T-helper 1 cell treated with Interleukin-12 subunit alpha and Interleukin-12 subunit beta and Interleukin-4 antibody, amounts not matched to agents 30 μg/mL and 1 μg/mL, for 36 hours (primary cell): Measurements from ENCODE around the gene TARP.

Experiments used
- H3K27ac Mint-ChIP-seq: one replicate; pipeline ENCODE4 v1.8.0; 2021; ENCODE audit warnings: mild to moderate bottlenecking, mixed read lengths
- H3K27me3 Mint-ChIP-seq: one replicate; pipeline ENCODE4 v1.8.0; 2021; ENCODE audit warnings: low read depth, mixed read lengths
- H3K36me3 Mint-ChIP-seq: one replicate; pipeline ENCODE4 v1.8.0; 2021; ENCODE audit warnings: low read depth, mixed read lengths
- H3K4me1 Mint-ChIP-seq: one replicate; pipeline ENCODE4 v1.8.0; 2021; ENCODE audit warnings: low read depth, mixed read lengths
- H3K4me3 Mint-ChIP-seq: one replicate; pipeline ENCODE4 v1.8.0; 2021; ENCODE audit warnings: mild to moderate bottlenecking, moderate library complexity, mixed read lengths
- H3K9me3 Mint-ChIP-seq: one replicate; pipeline ENCODE4 v1.8.0; 2021; ENCODE audit warnings: mixed read lengths

TARP gene

DNA sequence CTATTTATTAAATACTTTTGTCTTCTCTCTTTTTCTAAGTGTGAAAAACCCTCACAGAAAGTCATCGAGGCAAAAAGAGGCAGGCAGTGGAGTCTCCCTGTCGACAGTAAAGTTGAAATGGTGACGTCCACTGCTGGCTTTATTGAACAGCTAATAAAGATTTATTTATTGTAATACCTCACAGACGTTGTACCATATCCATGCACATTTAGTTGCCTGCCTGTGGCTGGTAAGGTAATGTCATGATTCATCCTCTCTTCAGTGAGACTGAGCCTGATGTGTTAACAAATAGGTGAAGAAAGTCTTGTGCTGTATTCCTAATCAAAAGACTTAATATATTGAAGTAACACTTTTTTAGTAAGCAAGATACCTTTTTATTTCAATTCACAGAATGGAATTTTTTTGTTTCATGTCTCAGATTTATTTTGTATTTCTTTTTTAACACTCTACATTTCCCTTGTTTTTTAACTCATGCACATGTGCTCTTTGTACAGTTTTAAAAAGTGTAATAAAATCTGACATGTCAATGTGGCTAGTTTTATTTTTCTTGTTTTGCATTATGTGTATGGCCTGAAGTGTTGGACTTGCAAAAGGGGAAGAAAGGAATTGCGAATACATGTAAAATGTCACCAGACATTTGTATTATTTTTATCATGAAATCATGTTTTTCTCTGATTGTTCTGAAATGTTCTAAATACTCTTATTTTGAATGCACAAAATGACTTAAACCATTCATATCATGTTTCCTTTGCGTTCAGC, 43.4 kb downstream of the TARP start:
- H3K27ac Mint-ChIP-seq, result no peak overlapping the region
- no peaks in the 10 kb centered on the region for H3K9me3 Mint-ChIP-seq
- H3K27me3 Mint-ChIP-seq, result no peaks in the 10 kb centered on the region
- H3K36me3 Mint-ChIP-seq, result peaks cover 29% of the 10 kb centered on the region
- no peak overlapping the region for H3K4me3 Mint-ChIP-seq
- peaks cover 46% of the 10 kb centered on the region for H3K4me1 Mint-ChIP-seq

DNA sequence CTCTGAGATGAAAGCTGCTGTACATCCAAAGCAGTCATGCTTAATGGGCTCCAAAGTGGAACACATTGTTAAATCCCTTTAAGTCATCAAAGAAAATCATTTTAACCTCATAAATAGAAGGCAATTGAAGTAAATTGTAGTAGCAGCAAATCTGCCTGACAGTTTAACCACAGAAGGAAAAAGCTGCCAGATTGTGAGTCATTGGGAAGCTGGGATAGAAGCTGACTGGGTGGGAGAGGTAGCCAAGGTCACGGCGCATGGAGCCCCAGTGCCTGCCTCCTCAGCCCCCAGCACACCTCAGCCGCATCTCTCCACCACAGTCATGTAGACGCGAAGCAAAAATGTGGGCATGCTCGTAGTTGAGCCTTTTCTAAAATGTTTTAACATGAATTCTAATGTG, 44.0 kb downstream of the TARP start:
- H3K27me3 Mint-ChIP-seq, result no peaks in the 10 kb centered on the region
- no peak overlapping the region for H3K27ac Mint-ChIP-seq
- peaks cover 43% of the 10 kb centered on the region for H3K4me1 Mint-ChIP-seq
- H3K36me3 Mint-ChIP-seq, result peaks cover 32% of the 10 kb centered on the region
- H3K9me3 Mint-ChIP-seq, result no peaks in the 10 kb centered on the region
- H3K4me3 Mint-ChIP-seq, result no peak overlapping the region

DNA sequence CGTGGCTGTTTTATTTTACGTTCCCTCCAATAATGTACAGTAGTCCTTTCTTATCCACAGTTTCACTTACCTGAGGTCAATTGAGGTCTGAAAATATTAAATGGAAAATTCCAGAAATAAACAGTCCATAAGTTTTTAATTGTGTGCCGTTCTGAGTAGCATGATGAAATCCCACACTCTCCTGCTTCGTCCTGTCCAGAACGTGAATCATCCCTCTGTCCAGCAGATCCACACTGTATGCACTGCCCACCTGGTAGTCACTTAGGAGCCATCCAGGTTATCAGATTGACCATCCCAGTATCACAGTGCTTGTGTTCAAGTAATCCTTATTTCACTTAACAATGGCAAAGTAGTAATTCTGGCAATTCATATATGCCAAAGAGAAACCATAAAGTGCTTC, 49.0 kb downstream of the TARP start:
- Mint-ChIP-seq H3K4me3 (no peak overlapping the region), H3K27me3 (no peaks in the 10 kb centered on the region), H3K9me3 (no peaks in the 10 kb centered on the region), H3K4me1 (peaks cover 28% of the 10 kb centered on the region), H3K36me3 (peaks cover 44% of the 10 kb centered on the region), H3K27ac (no peak overlapping the region)

DNA sequence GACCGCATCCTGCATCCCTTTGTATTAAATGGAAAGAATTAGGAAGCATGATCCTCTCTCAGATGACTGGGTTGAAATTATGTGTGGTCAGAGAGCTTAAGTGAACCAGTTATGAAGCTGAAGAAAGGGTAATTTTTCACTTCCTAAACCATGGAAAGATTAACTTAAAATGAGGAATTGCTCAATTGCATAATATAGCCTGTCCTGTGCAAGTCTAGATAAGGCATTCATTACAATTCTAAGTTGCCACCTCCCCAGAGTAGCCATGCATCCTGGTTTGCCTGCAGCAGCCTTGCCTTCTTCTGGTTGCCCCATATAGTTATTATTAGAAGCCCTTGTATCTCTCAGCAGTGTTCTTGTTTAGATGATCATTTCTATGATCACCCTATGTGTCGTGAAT, 50.1 kb downstream of the TARP start:
- no peak overlapping the region for H3K4me3 Mint-ChIP-seq
- peaks cover 44% of the 10 kb centered on the region for H3K36me3 Mint-ChIP-seq
- H3K27me3 Mint-ChIP-seq, result no peaks in the 10 kb centered on the region
- H3K27ac Mint-ChIP-seq, result no peak overlapping the region
- H3K4me1 Mint-ChIP-seq, result peaks cover 24% of the 10 kb centered on the region
- H3K9me3 Mint-ChIP-seq, result no peaks in the 10 kb centered on the region

DNA sequence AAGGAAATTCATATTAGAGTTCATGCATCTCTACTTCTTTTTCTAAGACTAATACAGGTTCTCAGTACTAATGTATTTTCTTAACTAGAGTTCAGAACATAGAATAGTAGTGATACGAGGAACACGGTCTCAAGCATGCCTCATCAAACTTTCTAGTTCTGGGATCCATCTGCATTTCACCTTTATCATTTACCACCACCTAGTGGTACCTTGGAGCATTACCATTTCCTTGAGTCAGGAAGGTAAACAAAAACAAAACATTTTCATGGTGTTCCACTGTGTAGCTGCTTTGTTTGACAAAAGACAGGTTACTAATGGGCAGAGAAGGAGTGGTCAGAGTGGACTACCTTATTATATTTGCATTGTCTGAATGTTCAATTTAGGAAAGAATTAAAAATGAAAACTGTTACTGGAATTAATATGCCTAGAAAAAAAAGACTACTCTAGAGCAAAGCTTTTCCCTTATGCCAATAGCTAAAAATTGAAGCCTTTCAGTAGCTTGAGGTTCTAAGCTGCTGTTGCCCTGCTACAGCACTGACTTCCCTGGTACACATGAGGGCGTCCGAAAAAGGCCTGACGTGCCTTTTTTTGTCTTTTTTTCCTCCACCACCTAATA, 50.8 kb downstream of the TARP start:
- Mint-ChIP-seq H3K27ac (no peak overlapping the region), H3K9me3 (no peaks in the 10 kb centered on the region), H3K4me1 (peaks cover 23% of the 10 kb centered on the region), H3K36me3 (peaks cover 42% of the 10 kb centered on the region), H3K4me3 (no peak overlapping the region), H3K27me3 (no peaks in the 10 kb centered on the region)

DNA sequence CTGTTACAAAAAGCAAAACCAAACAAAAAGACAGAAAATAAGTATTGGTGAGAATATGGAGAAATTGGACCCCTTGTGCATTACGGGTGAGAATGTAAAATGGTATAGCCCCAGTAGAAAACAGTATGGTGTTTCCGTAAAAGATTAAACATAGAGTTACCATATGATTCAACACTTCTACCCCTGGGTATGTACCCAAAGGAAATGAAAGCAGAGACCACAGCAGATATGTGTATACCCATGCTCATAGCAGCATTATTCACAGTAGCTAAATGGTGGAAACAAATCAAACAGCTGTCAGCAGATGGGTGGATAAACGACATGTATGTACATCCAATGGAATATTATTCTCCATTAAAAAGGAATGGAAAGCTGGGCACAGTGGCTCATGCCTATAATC, 53.0 kb downstream of the TARP start:
- no peak overlapping the region for H3K4me3 Mint-ChIP-seq
- H3K36me3 Mint-ChIP-seq, result peaks cover 31% of the 10 kb centered on the region
- H3K27ac Mint-ChIP-seq, result no peak overlapping the region
- H3K9me3 Mint-ChIP-seq, result no peaks in the 10 kb centered on the region
- peaks cover 33% of the 10 kb centered on the region for H3K4me1 Mint-ChIP-seq
- H3K27me3 Mint-ChIP-seq, result no peaks in the 10 kb centered on the region

DNA sequence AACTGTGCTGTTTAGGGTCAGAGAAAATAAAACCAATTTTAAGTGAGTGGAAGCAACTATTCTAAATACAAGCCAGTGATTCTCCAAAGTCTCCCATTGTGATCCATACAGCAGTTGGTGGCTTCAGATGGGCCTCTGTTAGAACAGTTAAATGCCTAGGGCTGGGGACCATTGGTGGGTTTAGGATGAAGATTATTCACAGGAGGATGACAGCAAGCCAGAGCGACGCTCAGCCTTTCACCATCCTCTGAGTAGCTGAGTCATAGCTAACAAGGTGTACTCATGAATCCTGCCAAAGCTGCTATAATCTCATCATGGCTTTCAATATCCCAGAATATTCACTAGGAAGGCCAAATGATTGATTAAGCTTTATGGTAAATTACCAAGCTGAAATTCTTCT, 55.8 kb downstream of the TARP start:
- H3K27me3 Mint-ChIP-seq, result no peaks in the 10 kb centered on the region
- peaks cover 24% of the 10 kb centered on the region for H3K36me3 Mint-ChIP-seq
- H3K27ac Mint-ChIP-seq, result no peak overlapping the region
- H3K4me3 Mint-ChIP-seq, result no peak overlapping the region
- H3K4me1 Mint-ChIP-seq, result peaks cover 34% of the 10 kb centered on the region
- no peaks in the 10 kb centered on the region for H3K9me3 Mint-ChIP-seq

DNA sequence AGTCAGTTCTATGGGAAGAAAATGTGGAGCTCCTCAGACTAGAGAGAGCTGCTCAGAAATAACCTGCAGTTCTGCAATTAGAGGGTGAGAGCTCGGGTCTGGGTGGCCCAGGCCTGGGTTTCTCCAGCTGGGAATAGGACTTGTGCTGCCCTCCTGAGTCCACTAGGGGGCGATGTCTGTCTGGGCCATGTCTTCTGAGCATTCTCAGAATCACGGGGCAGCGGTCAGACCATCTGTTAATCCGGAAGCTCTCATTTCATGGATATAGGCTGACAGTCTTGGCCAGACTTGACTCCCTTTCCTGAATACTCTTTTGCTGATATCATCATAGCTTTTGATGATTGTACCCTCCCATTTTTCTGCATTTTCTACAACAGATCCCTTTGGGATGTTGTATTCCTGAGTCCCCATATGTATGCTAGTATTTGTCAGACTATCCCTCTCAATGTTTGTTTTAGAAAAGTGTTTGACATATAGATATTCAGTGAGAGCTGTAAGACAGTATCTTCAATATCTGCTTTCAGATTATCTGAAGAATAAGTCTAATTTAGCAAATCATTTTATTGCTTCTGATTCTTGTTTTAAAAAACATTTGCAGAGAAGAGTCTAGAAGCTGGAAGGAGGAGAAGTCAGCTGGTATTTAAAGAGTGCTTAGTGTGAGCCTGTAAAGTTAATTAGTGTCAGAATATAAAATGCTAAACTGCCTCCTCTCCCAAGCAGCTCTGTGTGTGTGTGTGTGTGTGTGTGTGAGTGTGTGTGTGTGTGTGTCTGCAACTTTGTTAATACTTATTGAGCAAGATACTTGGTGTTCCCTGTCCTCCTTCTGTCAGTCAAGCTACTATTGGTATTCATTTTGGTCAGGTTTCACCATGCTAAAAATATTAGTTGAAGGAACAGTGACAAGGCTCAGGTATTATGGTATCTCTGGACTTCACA, 57.4 kb downstream of the TARP start:
- Mint-ChIP-seq H3K4me1 (peaks cover 27% of the 10 kb centered on the region), H3K27ac (no peak overlapping the region), H3K4me3 (no peak overlapping the region), H3K27me3 (no peaks in the 10 kb centered on the region), H3K9me3 (no peaks in the 10 kb centered on the region), H3K36me3 (peaks cover 21% of the 10 kb centered on the region)

DNA sequence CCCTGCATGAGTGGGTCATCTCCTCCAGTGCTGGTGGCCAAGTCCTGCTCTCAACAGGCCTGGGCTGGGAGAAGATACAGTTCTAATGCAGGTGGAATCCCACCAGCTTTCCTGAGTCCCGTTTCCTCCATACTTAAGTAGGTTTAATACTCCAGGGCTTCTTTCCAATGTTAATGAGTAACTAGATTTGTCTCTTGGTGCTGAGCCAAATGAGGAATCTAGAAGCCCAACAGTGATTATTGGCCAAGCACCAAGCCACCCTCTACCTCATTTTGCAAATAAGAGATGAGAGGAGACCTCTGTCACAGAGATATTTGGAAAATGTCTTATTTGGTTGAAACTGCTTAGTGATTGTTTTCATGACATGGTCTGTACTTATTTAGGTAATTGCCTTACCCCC, 58.3 kb downstream of the TARP start:
- no peak overlapping the region for H3K27ac Mint-ChIP-seq
- H3K36me3 Mint-ChIP-seq, result peaks cover 15% of the 10 kb centered on the region

DNA sequence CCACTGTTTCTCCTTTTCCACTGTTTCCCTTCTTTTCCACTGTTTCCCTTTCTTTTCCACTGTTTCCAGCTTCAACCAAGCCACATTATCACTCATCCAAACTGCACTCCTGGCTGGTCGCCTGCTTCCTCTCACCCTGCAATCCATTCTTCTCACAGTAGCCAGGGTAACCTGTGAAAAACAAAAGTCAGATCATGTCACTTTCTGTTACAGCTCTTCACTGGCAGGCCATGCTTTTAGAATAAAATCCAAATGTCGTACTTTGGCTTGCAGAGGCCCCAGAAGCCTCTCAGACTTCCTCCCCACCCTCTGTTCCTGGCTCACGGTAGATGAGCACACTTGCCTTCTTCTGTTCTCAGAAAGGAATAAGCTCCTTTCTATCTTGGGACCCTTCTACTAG, 61.5 kb downstream of the TARP start:
- H3K4me3 Mint-ChIP-seq, result no peak overlapping the region
- peaks cover 8% of the 10 kb centered on the region for H3K4me1 Mint-ChIP-seq
- no peaks in the 10 kb centered on the region for H3K9me3 Mint-ChIP-seq
- no peaks in the 10 kb centered on the region for H3K27me3 Mint-ChIP-seq
- peaks cover 4% of the 10 kb centered on the region for H3K36me3 Mint-ChIP-seq
- no peak overlapping the region for H3K27ac Mint-ChIP-seq

More for the DNA sequence above, 58.3 kb downstream of the TARP start:
- Mint-ChIP-seq H3K9me3 (no peaks in the 10 kb centered on the region), H3K4me1 (peaks cover 21% of the 10 kb centered on the region), H3K4me3 (no peak overlapping the region), H3K27me3 (no peaks in the 10 kb centered on the region)

DNA sequence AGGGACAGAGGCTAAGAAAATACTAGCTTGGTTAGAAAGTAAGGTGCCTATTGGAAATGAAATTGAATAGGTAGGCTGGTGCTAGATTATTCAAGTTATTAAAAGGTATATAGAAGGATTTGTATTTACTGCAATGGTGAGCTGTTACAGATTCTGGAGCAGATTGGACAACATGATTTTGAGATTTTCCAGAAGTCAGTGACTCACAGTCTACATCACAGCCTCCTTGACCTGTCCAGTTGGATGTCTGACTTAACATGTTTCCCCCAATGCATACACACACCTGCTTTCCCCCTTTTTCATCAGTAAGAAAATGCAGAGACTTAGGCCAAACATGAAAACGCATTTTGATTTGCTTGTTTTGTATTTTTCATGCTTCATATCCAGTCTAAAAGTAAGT, 62.0 kb downstream of the TARP start:
- Mint-ChIP-seq H3K4me3 (no peak overlapping the region), H3K27ac (no peak overlapping the region)

More for the DNA sequence above, 62.0 kb downstream of the TARP start:
- Mint-ChIP-seq H3K36me3 (peaks cover 4% of the 10 kb centered on the region), H3K4me1 (peaks cover 6% of the 10 kb centered on the region), H3K27me3 (no peaks in the 10 kb centered on the region), H3K9me3 (no peaks in the 10 kb centered on the region)
